Mesenteric fat pad (tissue), 1 donor: ENCODE data around the gene LDLR. TPM values are rescaled to one million over a fixed set of nuclear protein-coding genes. Genes with fewer than 3 reads are reported as not detected.
"Not testable (repeated sequence)": the region's sequence is repeated elsewhere in the genome, so short reads cannot be mapped to it uniquely, and the experiment has no call there.

Experiments
- DNase-seq: peaks from one replicate; pipeline ENCODE4 v3.0.0-alpha.2; 2020; ENCODE audit warnings: low spot score
- microRNA-seq: library from miRNA; unstranded; fragments of <30 nt; microRNA quantifications from one replicate; pipeline ENCODE4 v1.2.0, GENCODE V29; 2020; ENCODE audit warnings: borderline number of aligned reads
- total RNA-seq: library from RNA; stranded (reverse); fragmentation: NEBNext Ultra II Directional; extraction: Animal tissue kit (Norgen Biotek cat#: 25700); gene quantifications from one replicate; pipeline ENCODE4 v1.2.1, GENCODE V29; 2021
- donor health status: DM: yes; HTN: yes; CAD: no.

The LDLR gene
- total RNA-seq, 1 donor from 2014 or later, result 109 TPM

- DNase-seq, result no peak
Measured at GRCh38 chr19:11169896-11170678, 80.8 kb downstream of the LDLR start.

GRCh38 chr19:11171144-11171543, 81.9 kb downstream of the LDLR start:
- DNase-seq, result no peak

GRCh38 chr19:11172576-11172975, 83.3 kb downstream of the LDLR start:
- DNase-seq, result no peak

GRCh38 chr19:11173516-11174155, 84.4 kb downstream of the LDLR start:
- DNase-seq, result no peak

GRCh38 chr19:11174336-11174735, 85.1 kb downstream of the LDLR start:
- no peak for DNase-seq

GRCh38 chr19:11175920-11176319, 86.7 kb downstream of the LDLR start:
- DNase-seq, result no peak

GRCh38 chr19:11176466-11177193, 87.4 kb downstream of the LDLR start:
- no peak for DNase-seq

GRCh38 chr19:11177592-11177991, 88.3 kb downstream of the LDLR start:
- DNase-seq, result no peak

GRCh38 chr19:11179145-11179465, 89.8 kb downstream of the LDLR start:
- DNase-seq, result not testable (repeated sequence)

GRCh38 chr19:11179716-11180297, 90.5 kb downstream of the LDLR start:
- DNase-seq, result no peak

GRCh38 chr19:11180346-11180745, 91.1 kb downstream of the LDLR start:
- DNase-seq, result no peak

GRCh38 chr19:11180975-11181374, 91.7 kb downstream of the LDLR start:
- not testable (repeated sequence) for DNase-seq

- DNase-seq, result no peak
Measured at GRCh38 chr19:11181488-11181887, 92.2 kb downstream of the LDLR start.

Small RNA genes within 50 kb of the gene (microRNA-seq; reads per million reads assigned to microRNA genes)
- not detected for gene MIR6886

Other genes starting within 250 kb of the LDLR start
- gene C19orf38, start 241.0 kb upstream of the LDLR start, total RNA-seq, result 4.4 TPM
- gene CARM1, start 217.9 kb upstream of the LDLR start, total RNA-seq, result 37.2 TPM
- gene YIPF2, start 160.8 kb upstream of the LDLR start, total RNA-seq, result 28.4 TPM
- 14.4 TPM for gene TIMM29, start 160.7 kb upstream of the LDLR start, total RNA-seq
- 70.7 TPM for gene SMARCA4, start 128.4 kb upstream of the LDLR start, total RNA-seq
- 0.77 TPM for gene SPC24, start 66.3 kb downstream of the LDLR start, total RNA-seq
- gene KANK2, start 108.1 kb downstream of the LDLR start, total RNA-seq, result 121 TPM
- 4.5 TPM for gene ANGPTL8, start 150.2 kb downstream of the LDLR start, total RNA-seq
- 119 TPM for gene DOCK6, start 173.1 kb downstream of the LDLR start, total RNA-seq
- not detected for gene TSPAN16, start 206.7 kb downstream of the LDLR start, total RNA-seq